GM06990 (cell line): Measurements from ENCODE around the gene EIF2A.

ENCODE experiments used
- DNase-seq: peaks from one replicate; pipeline ENCODE4 v3.0.0-alpha.2; 2011; ENCODE audit not compliant: insufficient read length; ENCODE audit errors: extremely low read depth
- H3K27me3 ChIP-seq: replicated peaks from 2 replicates; pipeline ENCODE4 v1.6.0; 2011; ENCODE audit warnings: low read length; ENCODE audit not compliant: control insufficient read depth, insufficient read depth
- H3K36me3 ChIP-seq: 2 replicates; pipeline ENCODE4 v1.5.1; 2011; ENCODE audit warnings: low read length; ENCODE audit not compliant: control insufficient read depth, insufficient read depth
- H3K4me3 ChIP-seq: replicated peaks from 2 replicates; pipeline ENCODE4 v1.5.1; 2011; ENCODE audit warnings: low read depth, mild to moderate bottlenecking, control low read depth, low read length
- TF ChIP-seq, protein P1 (sequence below): IDR thresholded peaks from 2 replicates; pipeline ENCODE4 v1.5.1; 2011; ENCODE audit warnings: low read length, control low read depth, mild to moderate bottlenecking, inconsistent platforms; ENCODE audit not compliant: insufficient read depth, poor library complexity, severe bottlenecking

EIF2A gene

DNA sequence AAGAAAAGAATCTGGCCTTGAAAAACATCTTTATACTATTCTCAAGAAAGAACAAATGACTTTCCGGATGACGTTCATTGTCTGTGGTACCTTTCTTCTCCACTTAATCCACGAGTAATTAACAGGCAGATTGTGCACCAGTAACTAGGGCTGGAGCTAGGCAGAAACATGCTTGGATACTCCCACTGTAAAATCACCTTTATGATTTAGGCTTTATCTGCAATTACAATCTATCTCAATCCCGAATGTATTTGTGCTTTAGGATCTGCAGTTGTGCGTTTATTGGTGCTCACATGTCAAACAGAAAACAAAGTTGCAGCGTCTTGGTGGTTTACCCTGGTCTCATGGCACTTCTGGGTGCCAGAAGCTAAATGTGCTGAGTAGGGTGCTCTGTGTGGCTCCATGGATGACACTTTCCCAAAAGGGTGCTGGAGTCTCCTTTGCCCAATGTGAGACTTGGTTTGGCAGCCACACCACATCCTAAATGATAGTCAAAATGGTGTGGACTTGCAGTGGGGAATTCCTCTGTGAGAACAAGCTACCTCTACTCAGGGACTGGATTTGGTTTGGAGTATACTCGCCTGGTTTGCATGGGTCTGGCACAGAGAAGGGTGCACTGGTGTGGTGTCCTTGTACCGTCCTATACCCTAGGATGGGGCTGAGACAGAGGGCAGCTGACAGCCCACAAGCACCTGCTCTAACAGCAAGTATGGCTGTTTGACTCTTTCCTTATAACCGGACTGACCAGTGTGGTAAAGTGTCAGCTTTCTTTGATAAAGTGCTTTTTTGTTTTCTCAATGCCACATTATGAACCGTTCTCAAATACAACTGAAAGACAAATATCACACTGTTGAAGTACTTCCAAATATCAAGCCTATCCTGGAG lies 8.0 kb upstream of the EIF2A start:
- H3K27me3 ChIP-seq, result no peaks in the 10 kb centered on the region
- no peaks in the 10 kb centered on the region; the same call in 1 of the 2 replicates for H3K36me3 ChIP-seq
- DNase-seq, result no peak
- TF ChIP-seq, protein P1, sequence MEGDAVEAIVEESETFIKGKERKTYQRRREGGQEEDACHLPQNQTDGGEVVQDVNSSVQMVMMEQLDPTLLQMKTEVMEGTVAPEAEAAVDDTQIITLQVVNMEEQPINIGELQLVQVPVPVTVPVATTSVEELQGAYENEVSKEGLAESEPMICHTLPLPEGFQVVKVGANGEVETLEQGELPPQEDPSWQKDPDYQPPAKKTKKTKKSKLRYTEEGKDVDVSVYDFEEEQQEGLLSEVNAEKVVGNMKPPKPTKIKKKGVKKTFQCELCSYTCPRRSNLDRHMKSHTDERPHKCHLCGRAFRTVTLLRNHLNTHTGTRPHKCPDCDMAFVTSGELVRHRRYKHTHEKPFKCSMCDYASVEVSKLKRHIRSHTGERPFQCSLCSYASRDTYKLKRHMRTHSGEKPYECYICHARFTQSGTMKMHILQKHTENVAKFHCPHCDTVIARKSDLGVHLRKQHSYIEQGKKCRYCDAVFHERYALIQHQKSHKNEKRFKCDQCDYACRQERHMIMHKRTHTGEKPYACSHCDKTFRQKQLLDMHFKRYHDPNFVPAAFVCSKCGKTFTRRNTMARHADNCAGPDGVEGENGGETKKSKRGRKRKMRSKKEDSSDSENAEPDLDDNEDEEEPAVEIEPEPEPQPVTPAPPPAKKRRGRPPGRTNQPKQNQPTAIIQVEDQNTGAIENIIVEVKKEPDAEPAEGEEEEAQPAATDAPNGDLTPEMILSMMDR, result no peak
- H3K4me3 ChIP-seq, result no peak overlapping the region

DNA sequence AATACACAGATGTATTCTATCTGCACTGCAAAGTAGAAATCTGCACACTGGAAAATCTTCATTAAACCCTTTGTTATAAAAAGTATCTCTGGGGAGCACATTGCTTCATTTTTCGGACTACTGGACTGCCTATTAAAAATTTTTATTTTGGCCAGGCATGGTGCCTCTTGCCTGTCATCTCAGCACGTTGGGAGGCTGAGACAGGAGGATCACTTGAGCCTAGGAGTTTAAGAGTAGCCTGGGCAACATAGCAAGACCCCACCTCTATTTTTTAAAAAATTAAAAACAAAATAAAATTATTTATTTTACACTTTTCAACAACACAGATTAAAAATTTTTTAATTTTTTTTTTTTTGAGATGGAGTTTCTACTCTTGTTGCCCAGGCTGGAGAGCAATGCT lies 6.3 kb upstream of the EIF2A start:
- Histone ChIP-seq H3K36me3 (no peaks in the 10 kb centered on the region; the same call in 1 of the 2 replicates), H3K27me3 (no peaks in the 10 kb centered on the region), H3K4me3 (no peak overlapping the region)
- TF ChIP-seq, protein P1, result no peak
- no peak for DNase-seq

DNA sequence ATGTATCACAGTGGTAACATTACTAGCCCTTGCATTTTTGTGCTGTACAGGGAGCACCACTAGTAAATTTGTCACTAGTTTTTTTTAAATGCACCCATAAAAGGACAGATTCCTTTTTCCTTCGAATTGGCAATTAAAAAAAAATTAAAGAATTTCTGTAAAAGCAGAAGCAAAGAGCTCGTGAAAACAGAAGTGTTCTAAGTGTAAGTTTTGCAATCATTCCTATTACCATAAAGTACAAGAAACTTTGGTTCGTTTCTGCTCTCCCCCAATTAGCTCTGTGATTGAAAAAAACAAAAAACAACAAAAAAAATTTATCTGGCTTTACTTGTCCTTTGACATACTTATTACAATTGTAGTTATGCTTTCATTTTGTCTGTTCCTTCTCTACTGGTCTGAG lies 5.6 kb upstream of the EIF2A start:
- DNase-seq, result no peak
- Histone ChIP-seq H3K27me3 (no peaks in the 10 kb centered on the region), H3K36me3 (no peaks in the 10 kb centered on the region; the same call in 1 of the 2 replicates), H3K4me3 (no peak overlapping the region)
- TF ChIP-seq, protein P1, result no peak

DNA sequence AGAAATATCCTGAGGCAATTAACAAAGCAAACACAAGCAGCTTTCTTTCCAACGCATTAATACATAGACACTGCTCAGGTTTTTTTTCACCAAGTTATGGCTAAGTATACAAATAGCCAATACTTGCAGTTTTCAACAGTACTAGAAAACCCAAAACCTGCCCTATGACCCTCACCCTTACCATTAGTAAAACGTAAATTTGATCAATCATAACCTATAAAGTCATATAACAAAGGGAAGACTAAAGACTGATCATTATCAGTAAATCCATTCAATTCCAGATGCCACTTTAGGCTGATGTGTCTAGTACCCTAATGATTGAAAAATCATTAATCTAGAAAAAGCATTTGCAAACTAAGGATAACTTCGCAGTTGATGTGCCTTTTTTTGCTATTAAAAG lies 3.5 kb upstream of the EIF2A start:
- H3K4me3 ChIP-seq, result no peak overlapping the region
- TF ChIP-seq, protein P1, result no peak
- no peaks in the 10 kb centered on the region for H3K27me3 ChIP-seq
- H3K36me3 ChIP-seq, result no peaks in the 10 kb centered on the region; the same call in 1 of the 2 replicates
- no peak for DNase-seq

DNA sequence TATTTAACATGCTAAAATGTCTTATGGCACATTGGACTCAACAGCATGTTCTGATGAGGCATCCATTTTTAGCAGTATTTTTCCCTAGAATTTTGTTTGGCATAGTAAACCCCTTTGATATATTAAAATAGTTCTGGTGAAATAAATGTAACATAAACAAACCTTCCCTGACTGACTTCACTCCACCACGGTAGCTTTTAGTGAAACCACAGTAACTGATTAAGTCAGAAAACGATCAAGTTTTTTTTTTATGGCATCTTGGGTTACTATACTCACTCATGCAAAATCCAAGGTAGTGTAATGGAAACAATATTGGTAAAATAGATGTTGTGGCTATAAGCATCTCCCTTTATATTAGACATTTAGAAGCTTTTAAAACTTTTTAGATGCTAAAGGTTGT lies 3.1 kb upstream of the EIF2A start:
- H3K4me3 ChIP-seq, result no peak overlapping the region
- no peak for DNase-seq
- no peaks in the 10 kb centered on the region; the same call in 1 of the 2 replicates for H3K36me3 ChIP-seq
- H3K27me3 ChIP-seq, result no peaks in the 10 kb centered on the region
- TF ChIP-seq, protein P1, result no peak
